Activated T-helper 9 cell treated with anti-CD3 and anti-CD28 coated beads, Interleukin-2, amount 50 U/mL, for 16 hours (primary cell): ENCODE data around the gene FGD5.
"Not testable (repeated sequence)": the region's sequence is repeated elsewhere in the genome, so short reads cannot be mapped to it uniquely, and the experiment has no call there.

Source experiments
- DNase-seq: peaks from one replicate; pipeline ENCODE4 v3.0.0-alpha.2; 2020; ENCODE audit warnings: low read depth

FGD5 gene

DNA sequence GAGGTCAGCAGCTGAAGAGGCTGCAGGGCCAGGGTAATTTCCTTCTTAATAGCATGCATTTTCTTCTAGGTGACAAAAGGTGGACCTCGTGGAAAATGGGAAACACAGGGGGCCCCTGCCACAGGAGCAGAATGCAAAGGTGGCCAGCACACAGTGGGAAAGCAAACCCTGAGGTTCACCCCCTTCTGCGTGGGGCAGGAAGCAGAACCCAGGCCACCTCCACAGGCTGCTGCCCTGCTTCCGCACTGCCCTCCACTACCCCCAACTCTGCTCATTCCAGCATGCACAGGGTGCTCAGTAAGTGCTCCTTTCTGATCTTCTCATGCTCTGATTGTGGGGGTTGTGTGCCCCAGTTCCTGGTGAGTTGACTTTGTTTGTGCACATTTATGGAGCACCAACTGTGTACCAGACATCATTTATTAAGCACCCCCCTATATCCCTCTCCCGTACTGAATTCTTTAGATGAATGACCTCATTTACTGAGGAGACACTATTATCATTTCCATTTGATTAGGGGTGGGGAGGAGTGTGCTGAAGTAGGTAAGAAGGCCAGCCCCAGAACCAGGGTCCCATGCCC lies 12.7 kb upstream of the FGD5 start:
- DNase-seq, result no peak

GRCh38 chr3:14806641-14807263 lies 12.0 kb upstream of the FGD5 start:
- DNase-seq, result no peak

DNA sequence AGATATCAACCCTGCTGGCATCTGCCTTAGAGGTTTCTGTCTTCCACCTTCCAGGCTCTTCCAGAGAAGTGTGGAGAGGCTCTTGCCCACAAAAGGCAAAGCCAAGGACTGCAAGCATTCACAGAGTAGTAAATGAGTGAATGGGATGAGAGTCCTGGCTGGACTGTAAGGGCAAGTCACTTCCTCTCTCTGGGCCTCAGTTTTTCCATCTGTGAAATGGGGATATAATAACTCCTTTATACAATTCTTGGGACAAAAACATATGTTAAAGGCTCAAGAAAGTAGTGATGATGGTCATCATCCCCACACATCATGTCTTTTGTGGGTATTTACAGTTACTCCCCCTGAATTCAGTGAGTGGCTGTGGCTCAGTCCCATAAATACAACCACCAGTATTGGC lies 10.7 kb upstream of the FGD5 start:
- no peak for DNase-seq

DNA sequence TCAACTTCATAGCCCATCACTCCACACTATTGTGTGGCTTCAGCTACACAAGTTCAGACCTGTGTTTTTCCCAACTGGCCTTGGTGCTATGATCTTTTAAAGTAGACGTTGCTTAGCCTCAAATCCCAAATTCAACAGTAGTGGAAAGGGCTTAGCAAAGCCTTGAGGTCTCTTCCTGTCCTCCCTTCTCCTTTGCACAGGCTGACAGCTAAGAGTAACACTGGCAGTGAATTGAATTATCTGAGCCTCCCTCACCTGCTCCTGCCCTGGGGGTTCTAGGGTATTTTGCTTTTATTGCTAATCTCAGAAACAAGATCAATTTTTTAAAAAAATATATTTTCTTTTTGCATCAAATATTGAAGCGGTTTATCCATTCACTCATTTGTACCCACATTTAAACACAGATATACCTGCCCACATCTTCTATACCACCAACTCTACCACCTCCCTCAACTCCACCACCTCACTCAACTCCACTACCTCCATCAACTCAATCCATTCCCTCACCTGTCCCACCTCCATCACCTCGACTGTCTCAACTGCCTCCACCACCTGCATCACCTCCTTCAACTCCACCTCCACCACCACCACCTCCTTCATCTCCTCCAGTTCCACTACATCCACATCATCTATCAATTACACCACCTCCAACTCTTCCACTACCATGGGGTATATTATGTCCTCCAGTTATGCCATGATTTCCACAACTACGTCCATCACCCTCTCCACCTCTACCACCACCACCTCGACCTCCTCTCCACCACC lies 10.1 kb upstream of the FGD5 start:
- no peak for DNase-seq

DNA sequence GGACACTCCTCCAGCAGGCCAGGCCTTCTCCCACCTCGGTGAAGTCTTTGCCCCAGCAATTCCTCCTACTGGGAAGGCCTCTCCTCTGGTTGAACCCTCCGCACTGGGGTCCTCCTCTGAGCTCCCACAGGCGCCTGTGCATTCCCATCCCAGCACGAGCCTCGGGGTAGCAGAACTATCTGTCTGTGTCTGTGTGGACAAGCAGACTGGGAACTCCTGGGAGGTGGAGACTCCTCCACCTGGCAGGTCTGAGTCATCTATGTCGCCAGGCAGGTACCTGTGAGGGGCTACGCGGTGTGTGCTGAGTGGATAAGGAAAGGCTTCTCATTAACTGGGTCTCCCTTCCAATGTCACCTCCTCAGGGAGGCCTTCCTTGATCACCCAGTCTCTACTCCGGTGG lies 9.2 kb upstream of the FGD5 start:
- not testable (repeated sequence) for DNase-seq

DNA sequence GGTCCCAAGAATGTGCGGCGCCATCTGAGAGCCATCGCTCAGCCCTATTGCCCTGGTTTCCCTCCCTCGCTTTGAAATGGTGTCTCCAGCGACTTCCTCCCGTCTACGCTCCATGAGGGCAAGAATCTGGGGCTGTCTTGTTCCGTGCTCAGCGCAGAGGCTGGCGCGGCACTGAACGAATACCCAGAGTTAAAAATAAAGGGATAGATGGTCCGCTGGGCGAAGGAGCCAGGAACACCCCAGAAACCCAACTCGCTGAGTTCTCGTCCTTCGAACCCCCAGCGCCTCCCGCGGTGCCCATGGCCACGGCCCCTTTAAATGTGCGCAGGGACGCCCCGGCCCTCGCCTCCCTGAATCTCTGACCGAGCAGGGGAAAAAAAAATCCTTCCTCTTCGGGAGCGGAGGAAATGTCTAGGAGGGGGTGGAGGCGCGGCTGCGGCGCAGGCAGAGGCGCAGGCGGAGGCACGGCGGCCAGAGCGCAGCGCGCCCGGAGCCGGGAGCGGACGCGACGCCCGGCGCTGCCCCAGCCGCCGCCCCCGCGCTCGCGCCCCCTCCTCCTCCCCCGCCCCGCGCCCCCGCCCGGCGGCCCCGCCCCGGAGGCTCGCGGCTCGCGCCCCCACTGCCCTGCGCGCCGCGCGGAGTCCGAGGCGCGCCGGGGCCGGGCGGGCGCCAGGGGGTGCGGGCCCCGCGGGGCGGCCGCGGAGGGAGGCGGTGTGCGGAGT lies 8.5 kb upstream of the FGD5 start:
- no peak for DNase-seq

DNA sequence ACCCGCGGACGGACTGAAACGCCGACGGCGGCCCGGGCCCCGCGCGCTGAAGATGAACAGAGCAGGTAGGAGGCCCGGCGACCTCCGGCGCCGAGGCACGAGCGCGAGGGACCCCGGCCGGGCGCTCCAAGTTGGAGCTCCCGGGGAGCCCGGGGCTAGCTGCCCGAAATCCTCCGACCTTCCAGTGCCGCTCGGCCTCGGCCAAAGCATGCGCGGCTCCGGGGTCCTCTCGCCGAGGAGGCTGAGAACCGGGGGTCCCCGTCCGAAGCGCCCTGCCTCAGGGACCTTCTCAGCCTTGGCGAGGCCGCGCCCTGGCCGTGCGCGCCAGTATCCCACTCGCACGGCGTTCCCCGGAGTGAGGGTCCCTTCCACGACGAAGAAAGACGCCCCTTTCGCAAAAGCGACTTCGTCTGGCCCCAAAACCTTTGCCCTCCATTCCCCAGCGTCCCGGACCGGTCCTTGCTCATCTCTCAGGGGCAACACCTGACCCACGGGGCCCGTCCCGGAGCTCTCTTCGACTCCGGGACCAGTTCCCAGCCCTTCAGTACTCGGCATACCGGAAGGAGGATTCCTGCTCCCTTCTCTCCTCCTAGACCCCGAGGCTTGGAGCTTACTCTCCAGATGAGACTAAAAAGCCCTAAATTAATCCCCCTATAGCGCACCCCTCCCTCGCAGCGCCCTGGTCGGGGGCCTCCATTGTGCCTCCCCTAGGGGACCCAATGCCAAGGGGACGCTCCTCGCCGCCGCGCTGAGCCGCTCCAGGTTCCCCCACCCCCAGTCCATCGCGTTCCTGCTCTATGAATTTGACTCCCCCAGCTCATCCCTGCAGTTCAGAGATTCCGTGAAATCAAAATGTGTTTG lies 7.7 kb upstream of the FGD5 start:
- DNase-seq, result no peak

GRCh38 chr3:14811684-14812083 lies 7.1 kb upstream of the FGD5 start:
- no peak for DNase-seq

DNA sequence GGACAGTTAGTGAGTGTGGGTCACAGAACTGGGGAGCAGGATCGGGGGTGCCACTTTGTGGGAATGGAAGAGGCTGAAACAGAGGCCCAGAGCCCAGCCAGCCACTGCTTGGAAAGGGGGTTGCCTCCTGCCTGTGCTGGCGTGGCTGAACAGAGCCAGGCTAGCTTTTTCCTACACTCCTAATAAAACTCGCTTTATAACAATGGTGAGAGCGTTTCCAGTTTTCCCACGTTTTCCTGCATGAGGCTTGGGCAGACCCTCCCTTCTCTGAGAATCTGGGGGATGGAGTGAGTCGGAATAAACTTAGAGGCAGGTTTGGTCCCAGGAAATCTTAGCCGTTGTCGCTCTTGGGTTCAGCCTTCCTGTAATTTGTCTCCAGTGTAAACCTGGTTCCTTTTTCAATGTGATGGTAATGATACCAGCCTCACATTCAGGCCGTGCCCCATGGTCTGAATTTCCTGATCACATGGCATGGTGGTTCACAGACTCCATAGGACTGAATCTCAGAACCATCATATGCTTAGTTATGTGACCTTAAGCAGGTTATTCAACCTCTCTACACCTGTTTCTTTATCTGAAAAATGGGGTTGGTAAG lies 6.5 kb upstream of the FGD5 start:
- no peak for DNase-seq

DNA sequence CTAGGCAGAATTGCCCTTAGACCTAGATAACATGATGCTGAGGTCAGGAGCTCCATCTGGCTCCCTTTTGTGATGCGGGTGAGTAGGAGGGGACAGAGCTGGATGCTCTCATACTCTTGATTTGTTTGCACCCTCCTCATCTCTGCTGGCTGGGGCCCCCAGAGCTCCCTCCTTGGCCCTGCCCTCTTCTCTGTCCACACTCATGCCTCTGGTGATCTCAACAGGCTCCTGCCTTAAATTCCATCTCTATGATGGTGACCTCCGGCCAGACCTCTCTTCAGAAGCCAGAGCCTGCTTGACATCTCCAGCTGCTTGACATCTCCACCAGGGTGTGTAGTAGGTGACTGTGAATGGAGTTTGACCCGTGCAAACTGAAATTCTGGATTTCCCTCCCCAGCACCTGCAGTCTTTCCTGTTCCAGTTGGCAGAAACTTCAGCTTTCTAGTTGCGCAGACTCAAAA lies 4.3 kb upstream of the FGD5 start:
- DNase-seq, result no peak

- no peak for DNase-seq
Observed at GRCh38 chr3:14816359-14816758, 2.4 kb upstream of the FGD5 start.

DNA sequence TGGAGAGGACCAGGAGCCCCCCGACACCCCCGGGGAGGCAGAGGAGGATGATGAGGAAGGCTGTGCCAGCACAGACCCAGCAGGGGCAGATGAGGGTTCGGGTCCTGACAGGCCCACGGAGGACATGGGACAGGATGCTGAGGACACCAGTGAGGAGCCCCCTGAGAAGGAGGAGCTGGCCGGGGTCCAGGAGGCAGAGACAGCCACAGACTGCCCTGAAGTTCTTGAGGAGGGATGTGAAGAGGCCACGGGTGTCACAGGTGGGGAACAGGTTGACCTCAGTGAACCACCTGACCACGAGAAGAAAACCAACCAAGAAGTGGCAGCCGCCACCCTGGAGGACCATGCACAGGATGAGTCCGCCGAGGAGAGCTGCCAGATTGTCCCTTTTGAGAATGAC lies 909 bp downstream of the FGD5 start:
- no peak for DNase-seq

DNA sequence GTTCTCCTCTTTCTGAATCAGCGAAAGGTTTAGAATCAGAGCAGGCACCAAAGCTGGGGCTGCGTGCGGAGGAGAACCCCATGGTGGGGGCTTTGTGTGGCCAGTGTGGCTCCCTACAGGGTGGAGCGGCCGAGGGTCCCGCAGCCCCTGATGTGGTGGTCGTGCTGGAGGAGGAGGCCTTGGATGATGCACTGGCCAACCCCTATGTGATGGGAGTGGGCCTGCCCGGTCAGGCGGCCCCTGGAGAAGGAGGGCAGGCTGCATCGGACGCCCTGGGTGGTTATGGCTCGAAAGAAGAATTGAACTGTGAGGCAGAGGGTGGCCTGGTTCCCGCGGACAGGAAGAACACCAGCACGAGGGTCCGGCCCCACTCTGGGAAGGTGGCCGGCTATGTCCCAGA lies 1.4 kb downstream of the FGD5 start:
- no peak for DNase-seq

DNA sequence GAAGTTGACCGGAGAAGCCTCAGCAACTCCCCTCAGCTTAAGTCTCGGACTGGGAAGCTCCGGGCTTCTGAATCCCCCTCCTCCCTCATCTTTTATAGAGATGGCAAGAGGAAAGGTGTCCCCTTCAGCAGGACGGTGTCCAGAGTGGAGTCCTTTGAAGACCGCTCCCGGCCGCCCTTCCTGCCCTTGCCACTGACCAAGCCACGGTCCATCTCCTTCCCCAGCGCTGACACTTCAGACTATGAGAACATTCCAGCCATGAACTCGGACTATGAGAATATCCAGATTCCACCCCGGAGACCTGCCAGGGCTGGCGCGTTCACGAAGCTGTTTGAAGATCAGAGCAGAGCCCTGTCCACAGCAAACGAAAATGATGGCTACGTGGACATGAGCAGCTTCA lies 2.4 kb downstream of the FGD5 start:
- DNase-seq, result no peak

DNA sequence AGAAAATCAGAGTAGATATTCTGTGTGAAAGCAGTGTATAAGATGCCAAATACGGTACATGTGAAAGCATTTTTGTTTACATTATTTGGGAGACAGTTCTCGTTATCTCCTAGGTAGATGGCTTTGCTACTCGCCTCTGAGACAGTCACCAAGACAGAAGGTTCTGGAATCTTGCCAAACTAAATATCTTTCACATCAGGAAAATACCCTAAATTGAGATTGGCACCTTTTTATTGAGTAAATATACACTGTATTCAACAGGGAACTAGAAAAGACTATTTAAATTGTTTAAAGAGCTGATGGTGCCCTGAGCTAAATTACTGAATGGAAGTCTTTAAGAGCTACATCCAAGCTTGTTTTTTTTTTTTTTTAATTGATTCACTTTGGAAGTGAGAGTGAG lies 3.4 kb downstream of the FGD5 start:
- no peak for DNase-seq

DNA sequence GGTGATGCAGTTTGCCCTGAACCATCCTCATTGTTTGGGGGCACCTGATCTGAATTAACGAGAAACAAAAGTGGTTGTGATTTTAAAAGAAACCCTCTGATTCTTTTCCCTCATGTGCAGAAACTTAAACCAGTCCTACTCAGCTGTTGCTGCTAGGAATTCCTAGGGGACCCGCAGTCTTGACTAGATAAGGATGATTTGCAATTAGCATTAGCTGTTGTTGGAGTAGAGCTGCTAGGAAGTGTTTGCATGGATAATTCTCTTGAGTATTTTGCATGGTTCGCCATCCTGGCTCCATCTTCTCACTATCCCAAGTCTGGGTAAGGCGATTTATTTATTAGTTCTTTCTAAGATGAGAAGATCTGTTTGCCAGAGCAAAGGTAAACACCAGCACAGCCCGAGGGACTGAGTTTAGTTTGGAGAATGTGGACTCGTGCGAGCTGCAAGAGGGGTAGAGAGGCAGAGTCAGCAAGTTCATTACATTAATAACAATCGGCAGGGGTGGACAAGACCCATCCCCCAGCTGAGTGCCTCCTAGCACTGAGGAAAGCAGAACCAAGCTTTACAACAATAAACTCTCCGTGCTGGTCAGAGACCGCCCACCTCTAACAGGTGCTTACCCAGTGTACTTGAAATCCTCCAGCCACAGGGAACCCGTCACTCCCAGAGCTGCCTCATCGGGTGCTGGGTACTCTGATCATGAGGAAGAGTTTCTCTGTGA lies 4.1 kb downstream of the FGD5 start:
- no peak for DNase-seq

- no peak for DNase-seq
Observed at GRCh38 chr3:14823393-14823792, 4.6 kb downstream of the FGD5 start.

GRCh38 chr3:14823910-14824629 lies 5.3 kb downstream of the FGD5 start:
- no peak for DNase-seq

DNA sequence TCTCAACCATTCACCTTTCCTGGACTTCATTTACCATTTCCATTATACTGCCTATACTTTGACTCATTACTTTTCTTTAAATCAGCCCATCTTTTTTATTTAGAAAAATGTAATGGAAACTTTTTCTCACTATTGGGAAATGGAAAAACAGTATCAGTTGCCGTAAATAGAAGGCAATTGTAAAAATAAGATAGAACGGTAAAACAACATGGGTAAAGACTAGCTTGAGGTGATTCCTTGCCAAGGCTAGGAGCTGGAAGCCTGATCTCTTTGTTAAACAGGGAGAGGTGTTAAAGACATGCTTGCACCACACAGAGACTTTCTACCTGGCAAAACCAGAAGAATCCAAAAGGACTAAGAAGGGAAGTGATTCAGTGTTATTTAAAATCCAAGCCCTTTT lies 5.9 kb downstream of the FGD5 start:
- no peak for DNase-seq

GRCh38 chr3:14826069-14826468 lies 7.3 kb downstream of the FGD5 start:
- no peak for DNase-seq
